GM19328 (cell line): Measurements from ENCODE around the gene ZNF438.
"Not testable (repeated sequence)": the region's sequence is repeated elsewhere in the genome, so short reads cannot be mapped to it uniquely, and the experiment has no call there.

Source experiments
- ATAC-seq: cut with Tn5 transposase; IDR thresholded peaks from one replicate; pipeline ENCODE4 v1.9.1; 2021; ENCODE audit warnings: mild to moderate bottlenecking, moderate library complexity; ENCODE audit not compliant: unreplicated experiment

Gene ZNF438

GRCh38 chr10:31031558-31032257 lies at the start of gene ZNF438:
Gene ZNF438 (minus strand): TSS chr10:31031865. CDS start chr10:30877034, 154,831 bp downstream.
- ATAC-seq = peak; percentile 85

- no peak for ATAC-seq
Observed at GRCh38 chr10:31076610-31076988, 44.9 kb upstream of the ZNF438 start.

GRCh38 chr10:31075881-31076609 lies 44.4 kb upstream of the ZNF438 start:
- ATAC-seq = no peak

- ATAC-seq = no peak
Observed at GRCh38 chr10:31075434-31075833, 43.8 kb upstream of the ZNF438 start.

- ATAC-seq = no peak
Observed at GRCh38 chr10:31074722-31075086, 43.0 kb upstream of the ZNF438 start.

GRCh38 chr10:31073996-31074721 lies 42.5 kb upstream of the ZNF438 start:
- ATAC-seq = no peak

GRCh38 chr10:31073211-31073610 lies 41.5 kb upstream of the ZNF438 start:
- ATAC-seq = no peak

- no peak for ATAC-seq
Observed at GRCh38 chr10:31072451-31072850, 40.8 kb upstream of the ZNF438 start.

GRCh38 chr10:31071232-31072005 lies 39.8 kb upstream of the ZNF438 start:
- ATAC-seq = no peak

- no peak for ATAC-seq
Observed at GRCh38 chr10:31070691-31071090, 39.0 kb upstream of the ZNF438 start.

GRCh38 chr10:31070025-31070424 lies 38.4 kb upstream of the ZNF438 start:
- ATAC-seq = no peak

- no peak for ATAC-seq
Observed at GRCh38 chr10:31069411-31069810, 37.7 kb upstream of the ZNF438 start.

- ATAC-seq = no peak
Observed at GRCh38 chr10:31064348-31064747, 32.7 kb upstream of the ZNF438 start.

GRCh38 chr10:31063841-31064240 lies 32.2 kb upstream of the ZNF438 start:
- ATAC-seq = no peak

- ATAC-seq = no peak
Observed at GRCh38 chr10:31062856-31063255, 31.2 kb upstream of the ZNF438 start.

- no peak for ATAC-seq
Observed at GRCh38 chr10:31061941-31062340, 30.3 kb upstream of the ZNF438 start.

GRCh38 chr10:31058795-31059703 lies 27.4 kb upstream of the ZNF438 start:
- ATAC-seq = no peak

GRCh38 chr10:31056678-31057077 lies 25.0 kb upstream of the ZNF438 start:
- not testable (repeated sequence) for ATAC-seq

- ATAC-seq = no peak
Observed at GRCh38 chr10:31055573-31056251, 24.0 kb upstream of the ZNF438 start.
